DND-41 (cell line): ENCODE data around the gene GLB1L.

Experiments
- ATAC-seq: fragments of 200-7000 bp; cut with Tn5 transposase; 3 replicates; pipeline ENCODE4 v1.9.1; 2021; ENCODE audit warnings: low read depth; ENCODE audit not compliant: insufficient read depth
- DNase-seq: peaks from one replicate; pipeline ENCODE4 v3.0.0-alpha.2; 2020
- H2AFZ ChIP-seq: 2 replicates; pipeline ENCODE4 v1.6.0; 2012; ENCODE audit warnings: low read depth, low read length
- H3K27ac ChIP-seq: 2 replicates; pipeline ENCODE4 v1.5.1; 2012; ENCODE audit warnings: low read length, inconsistent platforms
- H3K27me3 ChIP-seq: fragments of 200-600 bp; sonication (generic); 2 replicates; pipeline ENCODE4 v1.6.0; 2012; ENCODE audit warnings: low read length, mild to moderate bottlenecking, inconsistent platforms; ENCODE audit not compliant: insufficient read depth, poor library complexity
- H3K36me3 ChIP-seq: 2 replicates; pipeline ENCODE4 v1.5.1; 2012; ENCODE audit warnings: low read length, inconsistent platforms; ENCODE audit not compliant: insufficient read depth
- H3K4me1 ChIP-seq: 2 replicates; pipeline ENCODE4 v1.5.1; 2012; ENCODE audit warnings: mild to moderate bottlenecking, low read length; ENCODE audit not compliant: insufficient read depth
- H3K4me2 ChIP-seq: 2 replicates; pipeline ENCODE4 v1.6.0; 2012; ENCODE audit warnings: mild to moderate bottlenecking, moderate library complexity, low read length, inconsistent platforms; ENCODE audit not compliant: insufficient read depth
- H3K4me3 ChIP-seq, 2 experiments: fragments of 200-600 bp in 1 of 2; shearing (Covaris generic) in 1 of 2; 2 replicates each; pipeline ENCODE4 v1.5.1; 2012 to 2016; ENCODE audit warnings: inconsistent platforms in 2 of 2, low read length in 2 of 2, mild to moderate bottlenecking in 2 of 2, low read depth in 1 of 2, moderate library complexity in 1 of 2
- H3K79me2 ChIP-seq: 2 replicates; pipeline ENCODE4 v1.6.0; 2012; ENCODE audit warnings: low read length, inconsistent platforms; ENCODE audit not compliant: insufficient read depth
- H3K9ac ChIP-seq: 2 replicates; pipeline ENCODE4 v1.6.0; 2012; ENCODE audit warnings: low read depth, mild to moderate bottlenecking, inconsistent platforms, low read length, moderate library complexity
- H3K9me3 ChIP-seq: 2 replicates; pipeline ENCODE4 v1.5.1; 2012; ENCODE audit warnings: low read length, moderate library complexity, mild to moderate bottlenecking, inconsistent platforms; ENCODE audit not compliant: insufficient read depth, severe bottlenecking
- H4K20me1 ChIP-seq: 2 replicates; pipeline ENCODE4 v1.6.0; 2012; ENCODE audit warnings: low read length; ENCODE audit not compliant: insufficient read depth
- CTCF ChIP-seq: IDR thresholded peaks from 2 replicates; pipeline ENCODE4 v1.5.1; 2012; ENCODE audit warnings: borderline replicate concordance, low read length, moderate library complexity, mild to moderate bottlenecking; ENCODE audit not compliant: poor library complexity, severe bottlenecking; ENCODE audit errors: extremely low read depth
- EZH2 ChIP-seq: IDR thresholded peaks from 3 replicates; pipeline ENCODE4 v1.6.1; 2012; ENCODE audit warnings: borderline replicate concordance, low read depth, mild to moderate bottlenecking, moderate library complexity, low read length, inconsistent platforms; ENCODE audit not compliant: severe bottlenecking

GLB1L gene

DNA sequence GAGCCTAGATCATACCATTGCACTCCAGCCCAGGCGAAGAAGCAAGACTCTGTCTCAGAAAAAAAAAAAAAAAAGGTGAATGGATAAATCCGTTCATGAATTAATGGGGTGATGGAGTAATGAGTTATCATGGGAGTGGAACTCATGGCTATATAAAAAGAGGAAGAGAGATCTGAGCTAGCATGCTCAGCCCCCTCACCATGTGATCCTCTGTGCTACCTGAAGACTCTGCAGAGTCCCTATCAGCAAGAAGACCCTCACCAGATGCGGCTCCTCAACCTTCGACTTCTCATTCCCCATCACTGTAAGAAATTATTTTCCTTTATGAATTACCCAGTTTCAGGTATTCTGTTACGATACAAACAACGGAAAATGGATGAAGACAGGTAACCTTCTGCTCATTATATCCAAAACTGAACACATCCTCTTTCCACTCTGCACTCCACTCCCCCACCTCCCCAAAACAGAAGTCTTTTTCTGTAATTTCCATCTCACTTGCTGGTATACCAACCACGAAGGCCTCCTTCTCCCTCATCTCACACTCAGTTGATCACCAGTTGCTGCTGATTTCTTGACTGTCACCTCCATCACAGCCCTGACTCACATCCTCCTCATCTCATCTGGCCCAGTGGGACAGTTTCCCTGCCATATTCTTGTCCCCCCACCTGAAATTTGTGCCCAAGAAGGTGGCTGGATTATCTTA is 58.3 kb downstream of the GLB1L start:
- Histone ChIP-seq H3K79me2 (no peaks in the 10 kb centered on the region), H3K9ac (no peak overlapping the region), H3K36me3 (peaks cover 26% of the 10 kb centered on the region), H3K27me3 (no peaks in the 10 kb centered on the region), H3K4me2 (no peak overlapping the region), H2AFZ (no peak overlapping the region), H4K20me1 (no peaks in the 10 kb centered on the region; the same call in 1 of the 2 replicates), H3K9me3 (no peaks in the 10 kb centered on the region), H3K27ac (no peak overlapping the region), H3K4me3 (no peak overlapping the region), H3K4me1 (no peaks in the 10 kb centered on the region)
- ATAC-seq: peak; percentile 44; the same call in 2 of the 3 replicates
- no peak for TF ChIP-seq EZH2
- TF ChIP-seq CTCF: no peak
- no peak for DNase-seq
